ENCODE measurements around the gene NOB1.
"Not testable (repeated sequence)": the region's sequence is repeated elsewhere in the genome, so short reads cannot be mapped to it uniquely, and the experiment has no call there.

The NOB1 gene

DNA sequence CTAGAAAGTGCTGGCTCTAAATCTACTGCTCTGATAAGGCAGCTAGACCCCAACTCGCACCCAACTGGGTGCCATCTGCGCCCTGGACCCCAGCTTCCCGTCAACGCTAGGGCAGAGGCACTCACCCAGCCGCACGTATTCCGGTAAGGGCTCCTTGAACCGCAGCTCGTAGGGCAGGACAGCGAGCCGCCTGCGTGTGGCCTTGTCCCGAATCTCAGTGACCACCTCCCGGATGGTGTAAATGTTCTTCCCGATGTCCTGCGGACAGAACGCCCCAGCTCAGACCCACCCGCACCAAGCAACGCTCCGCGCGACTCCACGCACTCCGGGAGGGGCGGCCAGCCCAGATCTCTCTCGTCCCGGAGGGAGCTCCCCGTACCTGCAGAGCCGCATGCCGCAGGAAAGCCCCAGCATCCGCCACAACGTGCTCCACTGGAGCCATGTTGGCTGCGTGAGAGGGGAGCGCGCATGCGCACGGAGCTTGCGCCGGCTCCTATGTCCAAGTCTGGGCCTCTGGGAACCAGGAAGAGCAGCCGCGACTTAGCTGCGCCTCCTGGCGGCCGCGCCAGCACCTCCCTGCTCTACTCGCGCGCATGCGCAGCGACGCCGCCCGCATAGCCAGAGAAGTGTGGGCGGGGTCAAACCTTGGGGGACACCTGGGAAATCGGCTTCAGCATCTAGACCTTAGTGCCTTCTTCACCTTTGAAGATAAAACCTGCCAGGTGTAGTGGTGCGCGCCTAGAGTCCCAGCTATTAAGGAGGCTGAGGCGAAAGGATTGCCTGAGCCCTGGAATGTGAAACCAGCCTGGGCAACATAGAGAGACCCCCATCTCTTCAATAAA lies at the start of gene NOB1:
TSS of gene NOB1 (minus strand) at position 458 of the 842 bp plus-strand sequence. CDS start at position 442, 16 bp downstream.
- DNase-seq (ENCODE audit: low spot score) = peak; percentile 95

DNA sequence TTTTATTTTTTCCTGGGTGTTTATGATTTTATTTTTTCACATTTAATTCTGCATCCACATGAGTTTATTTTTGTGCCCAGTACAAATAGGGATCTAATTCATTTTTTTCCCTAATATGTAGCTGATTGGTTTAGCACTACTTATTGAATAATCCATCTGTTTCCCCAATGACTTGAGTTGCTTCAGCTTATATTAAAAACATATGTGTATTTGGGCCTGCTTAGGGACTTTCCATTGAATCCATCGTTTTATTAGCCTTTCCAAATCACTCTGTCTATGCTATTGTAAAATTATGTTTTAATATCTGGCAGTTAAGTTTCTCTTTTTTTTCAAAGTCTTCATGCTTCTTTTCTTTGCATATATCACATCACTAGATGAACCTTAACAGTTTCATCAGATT lies 49.6 kb upstream of the NOB1 start:
- DNase-seq (ENCODE audit: low spot score) = no peak

DNA sequence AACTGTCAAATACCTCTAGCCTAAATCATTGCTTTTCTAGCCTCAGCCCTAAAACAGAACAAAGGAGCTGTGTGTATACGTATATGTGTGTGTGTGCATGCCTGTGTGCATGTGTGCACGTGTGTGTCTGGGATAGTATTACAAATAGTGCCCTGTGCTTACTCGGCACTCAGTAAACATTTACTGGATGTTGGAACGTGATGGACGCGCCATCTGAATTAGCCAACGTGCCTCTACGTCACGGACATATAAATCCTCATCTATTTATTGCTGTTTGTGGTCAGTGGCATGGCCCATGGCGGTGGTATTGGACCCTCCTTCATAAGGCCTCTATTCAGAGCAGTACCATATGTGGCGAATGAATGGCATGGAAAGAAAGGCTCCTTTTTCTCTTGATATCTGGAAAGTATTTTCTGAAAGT lies 44.9 kb upstream of the NOB1 start:
- DNase-seq (ENCODE audit: low spot score) = no peak

DNA sequence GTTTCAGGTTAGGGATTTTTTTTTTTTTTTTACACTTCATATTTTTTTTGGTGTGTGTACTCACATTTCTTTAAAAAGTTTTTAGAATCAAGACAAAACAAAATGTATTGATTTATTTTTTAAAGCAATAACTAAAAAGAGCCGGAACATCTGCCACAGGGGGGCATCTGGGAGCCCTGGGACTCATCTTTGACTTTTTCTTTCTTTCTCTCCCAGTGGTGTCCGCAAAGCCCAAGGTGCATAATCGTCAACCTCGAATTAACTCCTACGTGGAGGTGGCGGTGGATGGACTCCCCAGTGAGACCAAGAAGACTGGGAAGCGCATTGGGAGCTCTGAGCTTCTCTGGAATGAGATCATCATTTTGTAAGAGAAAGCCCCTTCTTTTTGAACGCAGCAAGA lies 43.7 kb upstream of the NOB1 start:
- DNase-seq (ENCODE audit: low spot score) = no peak

DNA sequence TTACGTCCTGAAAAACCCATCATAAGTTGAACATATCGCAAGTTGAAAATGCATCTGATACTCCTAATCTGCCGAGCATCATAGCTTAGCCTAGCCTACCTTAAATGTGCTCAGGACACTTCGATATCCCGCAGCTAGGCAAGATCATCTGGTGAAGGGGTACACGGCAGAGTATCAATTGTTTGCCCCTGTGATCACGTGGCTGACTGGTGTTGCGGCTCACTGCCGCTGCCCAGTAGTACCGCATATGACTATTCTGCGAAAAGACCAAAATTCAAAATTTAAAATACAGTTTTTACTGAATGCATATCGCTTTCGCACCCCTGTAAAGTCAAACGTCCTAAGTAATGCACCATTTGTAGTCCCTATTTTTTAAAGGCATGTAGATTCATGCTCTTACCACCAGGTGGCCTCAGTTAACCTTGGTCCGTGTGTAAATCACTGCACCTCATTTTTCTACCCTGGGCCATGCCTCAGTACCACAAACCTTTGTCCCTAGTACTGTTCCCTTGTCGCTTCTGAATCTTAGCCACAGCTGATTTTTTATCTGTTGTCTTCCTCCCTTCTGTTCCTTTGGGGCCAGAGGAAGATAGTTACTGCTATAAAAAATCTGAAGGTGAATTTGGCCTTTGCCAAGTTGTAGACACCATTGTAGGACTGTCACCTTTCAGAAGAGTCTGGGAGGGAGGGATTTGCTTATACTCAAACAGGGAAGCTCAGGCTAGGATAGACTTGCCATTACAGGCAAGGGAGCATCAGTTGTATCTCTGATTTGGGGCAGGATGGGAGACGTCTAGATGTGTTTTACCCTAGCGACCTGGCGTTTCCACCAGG lies 41.8 kb upstream of the NOB1 start:
- peak; percentile 70 for DNase-seq (ENCODE audit: low spot score)

DNA sequence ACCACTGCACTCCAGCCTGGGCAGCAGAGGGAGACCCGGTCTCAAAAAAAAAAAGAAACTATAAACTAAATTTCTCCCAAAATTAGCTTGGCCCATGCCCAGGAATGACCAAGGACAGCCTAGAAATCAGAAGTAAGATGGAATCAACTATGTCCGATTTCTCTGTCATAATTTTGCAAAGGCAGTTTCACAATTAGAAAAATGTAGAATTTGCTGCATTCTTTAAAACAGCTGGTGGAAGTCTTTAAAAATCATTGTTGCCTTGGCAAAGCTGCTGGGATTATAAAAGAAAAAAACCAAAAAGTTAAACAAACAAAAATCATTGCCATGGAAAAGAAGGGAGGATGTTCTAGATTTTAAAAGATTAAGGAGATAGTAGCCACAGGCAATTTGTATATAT lies 39.8 kb upstream of the NOB1 start:
- no peak for DNase-seq (ENCODE audit: low spot score)

DNA sequence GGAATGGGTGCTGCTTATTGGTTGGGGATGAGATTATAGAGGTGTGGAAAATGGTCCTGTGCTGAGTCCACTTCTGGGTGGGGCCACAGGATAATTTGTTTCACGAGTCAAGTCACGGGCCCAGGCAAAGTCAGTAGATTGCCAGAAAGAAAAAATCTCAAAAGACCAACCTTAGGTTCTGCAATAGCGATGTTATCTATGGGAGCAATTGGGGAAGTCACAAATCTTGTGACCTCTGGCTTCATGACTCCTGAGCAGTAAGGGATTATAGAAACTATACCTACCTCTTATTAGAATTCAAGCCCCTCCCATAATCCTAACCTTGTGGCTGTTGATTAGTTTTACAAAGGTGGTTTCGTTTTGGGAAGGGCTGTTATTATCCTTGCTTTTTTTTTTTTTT lies 38.8 kb upstream of the NOB1 start:
- no peak for DNase-seq (ENCODE audit: low spot score)

DNA sequence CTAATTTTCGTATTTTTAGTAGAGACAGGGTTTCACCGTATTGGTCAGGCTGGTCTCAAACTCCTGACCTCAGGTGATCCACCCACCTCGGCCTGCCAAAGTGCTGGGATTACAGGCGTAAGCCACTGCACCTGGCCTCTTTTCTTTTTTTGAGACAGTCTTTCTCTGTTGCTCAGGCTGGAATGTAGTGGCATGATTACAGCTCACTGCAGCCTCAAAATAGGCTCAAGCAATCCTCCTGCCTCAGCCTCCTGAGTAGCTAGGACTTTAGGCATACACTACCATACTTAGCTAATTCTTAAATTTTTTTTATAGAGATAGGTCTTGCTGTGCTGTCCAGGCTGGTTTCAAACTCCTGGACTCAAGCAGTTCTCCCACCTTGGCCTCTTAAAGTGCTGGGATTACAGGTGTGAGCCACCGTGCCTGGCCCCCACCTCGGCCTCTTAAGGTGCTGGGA lies 36.7 kb upstream of the NOB1 start:
- DNase-seq (ENCODE audit: low spot score) = not testable (repeated sequence)

DNA sequence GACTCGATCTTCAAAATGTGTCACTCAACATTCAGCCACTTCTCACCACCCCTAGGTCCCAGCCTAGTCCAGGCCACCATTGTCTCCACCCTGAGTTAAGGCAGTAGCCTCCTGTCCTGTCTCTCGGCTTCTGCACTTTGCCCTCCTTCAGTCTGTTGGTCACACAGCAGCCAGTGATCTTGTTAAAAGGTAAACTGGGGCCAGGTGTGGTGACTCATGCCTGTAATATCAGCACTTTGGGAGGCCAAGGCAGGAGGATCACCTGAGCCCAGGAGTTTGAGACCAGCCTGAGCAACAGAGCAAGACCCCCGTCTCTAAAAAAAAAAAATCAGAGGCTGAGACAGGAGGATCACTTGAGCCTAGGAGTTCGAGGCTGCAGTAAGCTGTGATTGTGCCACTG lies 33.2 kb upstream of the NOB1 start:
- DNase-seq (ENCODE audit: low spot score) = no peak

DNA sequence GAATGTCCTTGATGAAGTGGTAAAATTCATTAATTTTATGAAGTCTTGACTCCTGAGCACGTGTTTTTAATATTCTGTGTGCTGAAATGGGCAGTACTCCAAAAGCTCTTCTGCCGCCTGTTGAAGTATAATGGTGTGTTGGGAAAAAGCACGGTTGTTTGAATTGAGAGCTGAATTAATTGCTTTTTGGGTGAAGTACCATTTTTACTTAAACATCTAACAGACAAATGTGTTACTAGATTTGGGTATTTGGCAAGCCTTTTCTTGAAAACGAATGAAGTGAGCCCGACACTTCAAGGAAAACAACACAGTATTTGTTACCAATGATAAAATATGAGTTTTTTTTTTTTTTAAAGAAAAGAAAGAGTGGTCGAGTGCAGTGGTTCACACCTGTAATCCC lies 29.9 kb upstream of the NOB1 start:
- no peak for DNase-seq (ENCODE audit: low spot score)

DNA sequence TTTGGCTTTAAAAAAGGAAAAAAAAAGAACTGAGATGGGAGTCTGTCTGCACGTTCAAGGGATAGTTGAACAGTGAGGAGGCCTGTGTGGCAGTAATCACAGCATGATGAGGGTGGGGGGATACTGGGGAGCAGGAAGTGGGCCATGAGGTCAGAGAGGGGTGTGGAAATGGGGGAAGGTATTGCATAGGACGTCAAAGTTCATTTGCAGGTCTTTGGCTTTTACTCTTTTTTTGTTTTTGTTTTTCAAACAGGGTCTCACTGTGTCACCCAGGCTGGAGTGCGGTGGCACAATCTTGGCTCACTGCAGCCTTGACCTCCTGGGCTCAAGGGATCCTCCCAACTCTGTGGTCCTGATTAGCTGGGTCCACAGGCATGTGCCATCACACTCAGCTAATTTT lies 26.4 kb upstream of the NOB1 start:
- no peak for DNase-seq (ENCODE audit: low spot score)

DNA sequence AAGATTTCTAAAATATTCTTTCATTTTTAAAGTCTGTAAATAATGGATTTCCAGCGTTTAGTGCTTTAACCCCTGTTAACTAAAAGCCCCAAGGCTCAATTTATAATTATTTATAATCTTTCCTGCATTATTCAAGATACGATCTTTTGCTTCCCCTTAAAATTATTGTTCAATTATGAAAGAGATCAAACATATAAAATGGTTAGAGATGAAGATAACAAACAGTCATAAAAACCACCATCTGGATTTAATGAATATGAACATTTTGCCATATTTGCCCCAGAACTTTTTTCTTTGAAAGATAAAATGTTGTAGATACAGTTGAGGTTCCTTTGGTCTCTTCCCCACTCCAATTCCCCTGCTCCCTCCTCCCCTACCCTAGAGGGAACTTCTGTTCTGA lies 25.0 kb upstream of the NOB1 start:
- no peak for DNase-seq (ENCODE audit: low spot score)

DNA sequence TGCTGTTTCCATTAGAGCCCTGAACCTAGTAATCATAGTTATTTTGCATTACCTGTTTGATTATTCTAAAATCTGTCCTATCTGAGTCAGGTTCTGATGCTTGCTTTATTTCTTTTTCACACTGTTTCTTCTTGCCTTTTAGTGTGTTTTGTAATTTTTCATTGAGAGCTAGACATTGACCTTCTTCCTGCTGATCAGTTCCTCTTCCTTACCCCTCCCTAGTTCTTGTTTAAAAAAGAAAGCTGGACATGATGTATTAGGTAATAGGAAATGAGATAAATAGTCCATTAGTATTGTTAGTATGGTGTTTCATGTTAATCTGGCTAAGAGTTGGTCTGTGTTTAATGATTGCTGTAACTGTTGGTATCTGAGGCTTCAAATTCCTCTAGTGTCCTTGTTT lies 20.8 kb upstream of the NOB1 start:
- DNase-seq (ENCODE audit: low spot score) = no peak

DNA sequence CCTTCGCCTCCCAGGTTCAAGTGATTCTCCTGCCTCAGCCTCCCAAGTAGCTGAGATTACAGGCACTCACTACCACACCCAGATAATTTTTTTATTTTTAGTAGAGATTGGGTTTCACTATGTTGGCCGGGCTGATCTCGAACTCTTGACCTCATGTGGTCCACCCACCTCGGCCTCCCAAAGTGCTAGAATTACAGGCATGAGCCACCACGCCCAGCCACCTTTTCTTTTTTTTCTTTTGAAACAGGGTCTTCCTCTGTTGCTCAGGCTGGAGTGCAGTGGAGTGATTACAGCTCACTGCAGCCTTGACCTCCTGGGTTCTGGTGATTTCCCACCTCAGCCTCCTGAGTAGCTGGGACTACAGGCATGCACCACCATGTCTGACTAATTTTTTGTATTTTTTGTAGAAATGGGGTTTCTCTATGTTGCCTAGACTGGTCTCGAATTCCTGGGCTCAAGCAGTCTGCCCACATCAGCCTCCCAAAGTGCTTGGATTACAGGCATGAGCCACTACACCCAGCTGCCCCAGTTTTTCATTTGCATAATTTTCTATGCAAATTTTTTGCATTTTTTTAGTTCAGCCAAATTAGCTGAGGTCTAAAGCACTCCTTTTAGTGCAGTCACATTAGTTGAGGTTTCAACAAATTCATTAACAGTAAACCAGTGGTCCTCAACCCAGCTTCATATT lies 18.7 kb upstream of the NOB1 start:
- no peak for DNase-seq (ENCODE audit: low spot score)

DNA sequence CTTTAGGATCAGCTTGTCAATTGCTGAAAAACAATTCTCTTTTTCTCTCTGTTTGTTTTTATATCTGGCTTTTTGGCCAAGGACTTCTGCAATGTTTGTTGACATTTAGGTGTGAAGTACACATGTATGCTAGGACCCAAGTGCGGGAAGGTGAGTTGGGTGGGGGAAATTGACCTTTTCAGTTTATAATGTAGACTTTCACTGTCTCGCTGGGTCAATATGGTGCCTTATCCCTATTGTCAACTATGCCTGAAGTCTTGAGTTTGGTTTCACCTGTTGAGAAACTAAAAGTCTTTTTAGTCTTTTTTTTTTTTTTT lies 16.9 kb upstream of the NOB1 start:
- DNase-seq (ENCODE audit: low spot score) = no peak

DNA sequence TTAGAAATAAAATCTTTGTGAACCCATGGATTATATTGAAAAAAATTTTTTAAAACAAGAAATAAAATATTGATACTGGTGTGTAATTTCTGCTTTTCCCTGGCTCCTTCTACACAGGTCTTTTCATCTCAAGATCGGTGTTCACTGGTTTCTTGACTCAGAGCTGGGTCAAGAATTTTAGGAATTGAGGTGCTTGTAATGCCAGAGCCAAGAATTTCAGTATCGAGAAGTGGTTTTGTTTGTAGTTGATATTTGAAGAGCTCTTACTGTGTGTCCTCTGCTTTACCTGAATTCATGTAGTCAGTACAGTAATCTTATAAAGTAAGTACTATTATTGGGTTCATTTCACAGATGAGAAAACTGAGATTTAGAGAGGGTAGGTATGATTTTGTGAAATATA lies 14.7 kb upstream of the NOB1 start:
- no peak for DNase-seq (ENCODE audit: low spot score)

DNA sequence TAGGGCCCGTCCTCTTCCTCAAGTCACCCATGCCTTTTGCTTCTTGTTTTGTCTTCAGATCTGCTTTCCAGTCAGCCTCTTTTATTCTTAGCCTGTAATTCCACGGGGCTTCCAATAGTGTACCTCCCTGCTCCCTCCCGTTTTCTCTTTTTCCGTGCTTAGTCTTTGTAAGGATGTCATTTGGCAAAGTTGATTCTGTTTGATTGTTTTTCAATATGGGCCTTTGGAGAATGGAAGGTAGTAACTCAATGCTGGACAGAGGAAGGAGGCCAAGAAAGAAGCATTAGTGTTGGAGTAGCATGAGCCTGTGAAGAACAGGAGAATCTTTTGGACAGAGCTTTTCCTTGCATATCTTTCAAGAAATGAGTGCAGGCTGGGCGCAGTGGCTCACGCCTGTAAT lies 13.9 kb upstream of the NOB1 start:
- DNase-seq (ENCODE audit: low spot score) = no peak

DNA sequence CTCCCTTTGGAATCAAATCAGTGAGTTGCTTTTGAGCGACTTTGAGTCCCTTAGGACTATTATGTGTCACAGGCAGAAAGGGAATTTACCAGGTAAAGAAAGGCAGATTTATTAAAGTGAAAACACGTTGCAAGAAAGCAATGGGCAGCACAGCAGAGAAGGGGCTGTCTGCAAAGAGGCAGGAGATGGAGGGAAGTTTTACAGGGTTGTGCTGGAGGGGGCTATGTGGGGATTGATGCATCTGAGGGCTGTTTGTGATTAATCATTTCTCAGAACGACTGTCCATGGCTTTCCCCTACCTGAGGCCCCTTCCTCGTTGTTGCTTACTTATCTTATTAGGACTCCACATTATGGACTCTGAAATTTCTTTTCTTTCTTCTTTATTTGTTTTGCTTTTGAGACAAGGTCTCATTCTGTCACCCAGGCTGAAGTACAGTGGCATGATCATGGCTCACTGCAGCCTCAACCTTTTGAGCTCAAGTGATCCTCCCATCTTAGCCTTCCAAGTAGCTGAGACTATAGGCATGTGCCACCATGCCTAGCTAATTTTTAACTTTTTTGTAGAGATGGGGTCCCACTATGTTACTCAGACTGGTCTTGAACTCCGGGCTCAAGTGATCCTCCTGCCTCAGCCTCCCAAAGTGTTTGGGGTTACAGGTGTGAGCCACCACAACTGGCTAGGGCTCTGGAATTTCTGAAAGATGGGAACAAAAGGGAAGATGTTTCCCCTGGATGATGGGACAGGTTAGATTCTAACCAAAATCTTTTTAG lies 12.9 kb upstream of the NOB1 start:
- DNase-seq (ENCODE audit: low spot score) = no peak

DNA sequence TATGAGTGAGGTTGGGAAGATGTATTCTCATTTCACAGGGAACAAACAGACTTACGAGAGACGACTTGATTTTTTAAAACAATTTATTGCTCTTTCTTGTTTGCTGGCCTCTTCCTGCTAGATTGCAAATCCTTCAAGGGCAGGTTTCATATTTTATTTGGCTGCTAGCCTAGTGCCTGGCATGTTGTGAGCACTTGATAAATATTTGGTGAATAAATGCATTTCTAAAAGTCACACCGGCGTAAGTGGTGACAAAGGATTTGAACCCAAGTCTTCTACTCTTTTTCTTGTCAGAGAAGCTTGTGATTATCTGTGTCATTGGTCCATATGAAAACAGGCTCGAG lies 8.8 kb upstream of the NOB1 start:
- no peak for DNase-seq (ENCODE audit: low spot score)

DNA sequence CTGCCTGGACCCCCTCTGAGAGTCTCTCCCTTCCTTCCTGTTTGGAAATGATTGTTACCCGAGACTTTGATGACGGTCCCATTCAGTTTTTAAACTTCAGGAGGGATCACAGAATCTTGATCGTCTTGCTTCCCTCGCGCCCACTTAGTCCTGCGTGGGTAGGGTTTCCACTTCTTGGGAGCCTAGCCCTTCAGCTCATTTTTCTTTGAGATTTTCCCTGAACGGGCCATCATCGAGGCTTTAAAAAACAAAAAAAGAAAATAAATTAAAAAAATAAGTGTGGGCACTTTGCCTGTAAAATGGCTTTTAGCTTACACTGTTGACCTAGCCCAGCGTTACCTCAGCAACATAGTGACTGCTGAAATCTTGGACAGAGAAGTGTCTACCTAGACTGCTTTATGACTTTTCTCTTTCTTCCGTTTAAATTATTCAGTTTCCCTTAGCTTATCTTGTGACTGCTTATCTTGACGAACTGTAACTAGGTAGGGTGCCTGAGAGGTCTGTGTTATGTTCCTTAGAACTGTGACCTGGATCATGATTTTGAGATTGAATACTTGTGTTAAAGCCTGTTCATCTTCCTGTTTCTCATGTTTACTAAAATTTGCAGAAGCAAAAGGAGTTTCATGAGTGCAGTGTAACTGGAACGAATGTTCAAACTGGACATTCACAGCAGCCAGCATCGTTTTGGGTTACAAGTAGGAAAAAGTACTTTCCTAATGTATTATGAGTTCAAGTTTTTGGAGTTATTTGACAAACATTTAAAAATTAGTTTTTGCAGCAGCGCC lies 8.3 kb upstream of the NOB1 start:
- DNase-seq (ENCODE audit: low spot score) = no peak

Measured in iPS-NIHi11 (cell line).